GM21576 (cell line): Measurements from ENCODE around the gene EFHB.
"Not testable (repeated sequence)": the region's sequence is repeated elsewhere in the genome, so short reads cannot be mapped to it uniquely, and the experiment has no call there.

Source experiments
- ATAC-seq: cut with Tn5 transposase; IDR thresholded peaks from one replicate; pipeline ENCODE4 v1.9.1; 2021; ENCODE audit warnings: mild to moderate bottlenecking, moderate library complexity; ENCODE audit not compliant: unreplicated experiment

EFHB gene

DNA sequence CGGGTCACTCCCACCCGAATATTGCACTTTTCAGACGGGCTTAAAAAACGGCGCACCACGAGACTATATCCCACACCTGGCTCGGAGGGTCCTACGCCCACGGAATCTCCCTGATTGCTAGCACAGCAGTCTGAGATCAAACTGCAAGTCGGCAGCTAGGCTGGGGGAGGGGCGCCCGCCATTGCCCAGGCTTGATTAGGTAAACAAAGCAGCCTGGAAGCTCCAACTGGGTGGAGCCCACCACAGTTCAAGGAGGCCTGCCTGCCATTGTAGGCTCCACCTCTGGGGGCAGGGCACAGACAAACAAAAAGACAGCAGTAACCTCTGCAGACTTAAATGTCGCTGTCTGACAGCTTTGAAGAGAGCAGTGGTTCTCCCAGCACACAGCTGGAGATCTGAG lies 78.7 kb downstream of the EFHB start:
- ATAC-seq, result not testable (repeated sequence)

DNA sequence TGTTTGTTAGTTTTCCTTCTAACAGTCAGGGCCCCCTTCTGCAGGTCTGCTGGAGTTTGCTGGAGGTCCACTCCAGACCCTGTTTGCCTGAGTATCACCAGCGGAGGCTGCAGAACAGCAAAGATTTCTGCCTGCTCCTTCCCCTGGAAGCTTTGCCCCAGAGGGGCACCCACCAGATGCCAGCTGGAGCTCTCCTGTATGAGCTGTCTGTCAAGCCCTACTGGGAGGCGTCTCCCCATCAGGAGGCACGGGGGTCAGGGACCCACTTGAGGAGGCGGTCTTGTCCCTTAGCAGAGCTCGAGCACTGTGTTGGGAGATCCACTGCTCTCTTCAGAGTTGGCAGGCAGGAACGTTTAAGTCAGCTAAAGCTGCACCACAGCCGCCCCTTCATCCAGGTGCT lies 87.4 kb downstream of the EFHB start:
- not testable (repeated sequence) for ATAC-seq
